HCT116 (cell line): ENCODE results near the gene MFSD8.
"Not testable (repeated sequence)": the region's sequence is repeated elsewhere in the genome, so short reads cannot be mapped to it uniquely, and the experiment has no call there.

Experiments used
- CTCF ChIP-seq, 3 experiments: fragments of 200-600 bp in 1 of 3; sonication (generic) in 1 of 3; IDR thresholded peaks in 2 of 3; conservative IDR thresholded peaks in 1 of 3; 2 replicates each; pipeline ENCODE4 v1.5.1; 2012 to 2017; ENCODE audit warnings: low read depth in 2 of 3, low read length in 2 of 3, antibody characterized with exemption in 1 of 3, borderline replicate concordance in 1 of 3, control low read depth in 1 of 3, mild to moderate bottlenecking in 1 of 3, mixed read lengths in 1 of 3, mixed run types in 1 of 3, moderate library complexity in 1 of 3; ENCODE audit not compliant: insufficient read depth in 1 of 3
- EZH2 ChIP-seq: fragments of 200-600 bp; sonication (generic); IDR thresholded peaks from 2 replicates; pipeline ENCODE4 v1.6.1; 2017; ENCODE audit warnings: antibody characterized with exemption, mixed run types
- EZH2phosphoT487 ChIP-seq: fragments of 200-600 bp; IDR thresholded peaks from 2 replicates; pipeline ENCODE4 v1.6.1; 2018; ENCODE audit warnings: antibody characterized with exemption, borderline replicate concordance
- POLR2AphosphoS5 ChIP-seq: IDR thresholded peaks from 2 replicates; pipeline ENCODE4 v1.6.1; 2011; ENCODE audit warnings: mild to moderate bottlenecking, low read depth, low read length, moderate library complexity
- RAD21 ChIP-seq: IDR thresholded peaks from 2 replicates; pipeline ENCODE4 v1.6.1; 2012; ENCODE audit warnings: low read depth, mild to moderate bottlenecking
- SIN3A ChIP-seq: IDR thresholded peaks from 2 replicates; pipeline ENCODE4 v1.6.1; 2012; ENCODE audit warnings: low read depth
- TCF7L2 ChIP-seq: IDR thresholded peaks from 2 replicates; pipeline ENCODE4 v1.7.0; 2011; ENCODE audit warnings: borderline replicate concordance, inconsistent platforms; ENCODE audit not compliant: insufficient read depth, insufficient read length; ENCODE audit errors: extremely low read depth
- ZNF274 ChIP-seq: fragments of 200-500 bp; sonication (Bioruptor generic); IDR thresholded peaks from 2 replicates; pipeline ENCODE4 v1.6.1; 2014; ENCODE audit warnings: mild to moderate bottlenecking, low read depth, low read length, inconsistent platforms

DNA sequence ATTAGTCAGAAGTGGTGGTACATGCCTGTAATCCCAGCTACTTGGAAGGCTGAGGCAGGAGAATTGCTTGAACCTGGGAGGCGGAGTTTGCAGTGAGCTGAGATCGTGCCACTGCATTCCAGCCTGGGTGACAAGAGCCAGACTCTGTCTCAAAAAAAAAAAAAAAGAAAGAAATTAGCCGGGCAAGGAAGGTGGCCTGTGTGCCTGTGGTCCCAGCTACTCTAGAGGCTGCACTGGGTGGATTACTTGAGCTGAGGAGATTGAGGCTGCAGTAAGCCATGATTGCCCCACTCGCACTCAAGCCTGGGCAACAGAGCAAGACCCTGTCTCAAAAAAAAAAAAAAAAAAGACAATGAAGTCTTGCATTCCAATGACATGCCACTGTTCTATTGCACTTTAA is 6.0 kb upstream of the MFSD8 start:
- not testable (repeated sequence) for TF ChIP-seq RAD21; POLR2AphosphoS5; CTCF (IDR thresholded peaks at IDR 0.05 in 2 of 3, conservative IDR thresholded peaks at IDR 0.05 in 1 of 3; ENCODE audit: borderline replicate concordance in 1 of 3, insufficient read depth in 1 of 3, low read depth in 2 of 3, low read length in 2 of 3); SIN3A; ZNF274; TCF7L2; EZH2phosphoT487; EZH2
